ENCODE data around the gene UBE2V1. TPM values are rescaled to one million over a fixed set of nuclear protein-coding genes. Genes with fewer than 3 reads are reported as not detected.
"Not testable (repeated sequence)": the region's sequence is repeated elsewhere in the genome, so short reads cannot be mapped to it uniquely, and the experiment has no call there.

UBE2V1 gene
- total RNA-seq: 99.1 TPM
- polyA plus RNA-seq (ENCODE audit: insufficient read depth, low read depth, low replicate concordance): 105 TPM
- long read RNA-seq, donor 1, transcript UBE2V1-211 (3 exons, 566 nt): minor isoform, 6 of 45 reads
- long read RNA-seq, donor 1, transcript UBE2V1-203 (4 exons, 2,133 nt): major isoform, 35 of 45 reads
- long read RNA-seq, donor 1, partial matches to known transcripts: 0 of 45 reads
- long read RNA-seq, donor 1, other reads (novel, unspliced or antisense): 0 of 45 reads
- long read RNA-seq, donor 2, transcript UBE2V1-203 (4 exons, 2,133 nt): major isoform, 43 of 66 reads
- long read RNA-seq, donor 2, transcript UBE2V1-211 (3 exons, 566 nt): minor isoform, 9 of 66 reads
- long read RNA-seq, donor 2, transcript UBE2V1-205 (3 exons, 1,983 nt): minor isoform, 7 of 66 reads
- long read RNA-seq, donor 2, partial matches to known transcripts: 5 of 66 reads
- long read RNA-seq, donor 2, other reads (novel, unspliced or antisense): 0 of 66 reads
- long read RNA-seq, donor 3, transcript UBE2V1-211 (3 exons, 566 nt): minor isoform, 14 of 62 reads
- long read RNA-seq, donor 3, transcript UBE2V1-203 (4 exons, 2,133 nt): major isoform, 45 of 62 reads
- long read RNA-seq, donor 3, partial matches to known transcripts: 0 of 62 reads
- long read RNA-seq, donor 3, other reads (novel, unspliced or antisense): 0 of 62 reads
- long read RNA-seq, donor 4, transcript UBE2V1-203 (4 exons, 2,133 nt): major isoform, 50 of 60 reads
- long read RNA-seq, donor 4, transcript UBE2V1-205 (3 exons, 1,983 nt): minor isoform, 6 of 60 reads
- long read RNA-seq, donor 4, partial matches to known transcripts: 0 of 60 reads
- long read RNA-seq, donor 4, other reads (novel, unspliced or antisense): 0 of 60 reads
- long read RNA-seq, donor 5, transcript UBE2V1-203 (4 exons, 2,133 nt): major isoform, 7 of 11 reads
- long read RNA-seq, donor 5, partial matches to known transcripts: 0 of 11 reads
- long read RNA-seq, donor 5, other reads (novel, unspliced or antisense): 0 of 11 reads
- long read RNA-seq, donor 6, transcript UBE2V1-205 (3 exons, 1,983 nt): minor isoform, 5 of 78 reads
- long read RNA-seq, donor 6, transcript UBE2V1-203 (4 exons, 2,133 nt): major isoform, 38 of 78 reads
- long read RNA-seq, donor 6, partial matches to known transcripts: 32 of 78 reads
- long read RNA-seq, donor 6, other reads (novel, unspliced or antisense): 0 of 78 reads
- long read RNA-seq, donor 7, transcript UBE2V1-203 (4 exons, 2,133 nt): major isoform, 18 of 29 reads
- long read RNA-seq, donor 7, transcript UBE2V1-205 (3 exons, 1,983 nt): minor isoform, 5 of 29 reads
- long read RNA-seq, donor 7, partial matches to known transcripts: 2 of 29 reads
- long read RNA-seq, donor 7, other reads (novel, unspliced or antisense): 1 of 29 reads
- long read RNA-seq, donor 8, transcript UBE2V1-205 (3 exons, 1,983 nt): minor isoform, 5 of 106 reads
- long read RNA-seq, donor 8, transcript UBE2V1-211 (3 exons, 566 nt): minor isoform, 6 of 106 reads
- long read RNA-seq, donor 8, transcript UBE2V1-203 (4 exons, 2,133 nt): major isoform, 63 of 106 reads
- long read RNA-seq, donor 8, partial matches to known transcripts: 32 of 106 reads
- long read RNA-seq, donor 8, other reads (novel, unspliced or antisense): 0 of 106 reads
- long read RNA-seq, donor 9, transcript UBE2V1-203 (4 exons, 2,133 nt): major isoform, 21 of 30 reads
- long read RNA-seq, donor 9, transcript UBE2V1-211 (3 exons, 566 nt): minor isoform, 5 of 30 reads
- long read RNA-seq, donor 9, partial matches to known transcripts: 0 of 30 reads
- long read RNA-seq, donor 9, other reads (novel, unspliced or antisense): 0 of 30 reads
- long read RNA-seq, donor 10, transcript UBE2V1-211 (3 exons, 566 nt): minor isoform, 13 of 79 reads
- long read RNA-seq, donor 10, transcript UBE2V1-205 (3 exons, 1,983 nt): minor isoform, 8 of 79 reads
- long read RNA-seq, donor 10, transcript UBE2V1-203 (4 exons, 2,133 nt): major isoform, 49 of 79 reads
- long read RNA-seq, donor 10, partial matches to known transcripts: 9 of 79 reads
- long read RNA-seq, donor 10, other reads (novel, unspliced or antisense): 0 of 79 reads

DNA sequence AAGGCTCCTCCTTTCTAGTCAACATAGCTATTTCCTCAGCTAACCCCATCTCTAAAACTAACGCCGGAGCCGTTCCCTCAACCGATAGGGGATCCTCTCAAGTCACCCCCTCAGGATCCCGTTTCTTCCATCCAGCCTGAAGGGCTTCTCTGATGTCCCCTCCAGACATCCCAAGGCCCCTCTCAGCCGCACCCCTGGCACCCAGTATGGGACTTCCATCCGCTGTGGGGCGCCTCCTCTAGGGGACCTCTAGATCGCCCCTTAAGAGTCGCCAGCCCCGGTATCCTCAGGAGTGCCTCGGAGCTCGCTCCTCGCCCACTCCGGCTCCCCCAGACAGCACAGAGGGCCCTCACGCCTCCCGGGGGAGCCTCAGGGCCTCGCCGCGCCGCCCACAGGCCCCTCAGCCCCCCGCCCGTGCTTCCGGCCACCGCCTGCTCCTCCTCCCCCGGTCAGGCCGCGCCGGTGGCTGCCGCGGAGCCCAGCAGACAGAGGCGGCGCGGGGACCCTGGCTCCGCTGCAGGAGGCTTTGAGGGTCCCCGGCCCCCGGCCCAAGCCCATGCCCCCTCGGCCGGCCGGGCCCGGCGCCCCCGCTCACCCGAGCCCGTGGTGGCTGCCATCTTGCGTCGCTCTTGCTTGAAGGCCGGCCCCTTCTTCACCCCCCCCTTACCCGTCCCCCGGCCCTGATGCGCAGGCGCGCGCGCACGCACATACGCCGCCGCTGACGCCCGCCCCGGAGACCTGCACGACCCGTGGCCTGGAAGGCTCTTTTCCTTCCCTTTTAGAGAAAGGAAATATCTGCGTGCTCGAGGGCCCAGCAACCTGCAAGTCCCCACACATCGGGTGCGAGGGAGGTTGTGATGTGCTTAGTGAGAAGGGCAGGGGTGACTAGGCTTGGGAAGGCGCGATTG is at the start of gene UBE2V1:
Gene UBE2V1 (minus strand): TSS at position 639 of the 908 bp plus-strand sequence. CDS start 22 bp downstream, at position 617.
- H3K9ac ChIP-seq (ENCODE audit: low read length in 3 of 3): peak within 1 kb of the TSS; percentile 85 to 93 (median 86)
- no peaks in the 10 kb centered on the region for H3K36me3 ChIP-seq (ENCODE audit: control insufficient read depth in 2 of 3, insufficient read depth in 3 of 3, low read length in 3 of 3)
- peaks cover 2 to 43% (median 42%) of the 10 kb centered on the region in 3 donors for H3K4me1 ChIP-seq (ENCODE audit: control insufficient read depth in 2 of 3, insufficient read depth in 2 of 3, low read depth in 1 of 3, low read length in 3 of 3)
- peak within 1 kb of the TSS; percentile 95 to 97 for H3K27ac ChIP-seq (ENCODE audit: low read depth in 2 of 2, low read length in 2 of 2)
- H3K9me3 ChIP-seq (ENCODE audit: control insufficient read depth in 2 of 3, insufficient read depth in 1 of 3, low read length in 3 of 3): no peaks in the 10 kb centered on the region
- TF ChIP-seq, protein P1, sequence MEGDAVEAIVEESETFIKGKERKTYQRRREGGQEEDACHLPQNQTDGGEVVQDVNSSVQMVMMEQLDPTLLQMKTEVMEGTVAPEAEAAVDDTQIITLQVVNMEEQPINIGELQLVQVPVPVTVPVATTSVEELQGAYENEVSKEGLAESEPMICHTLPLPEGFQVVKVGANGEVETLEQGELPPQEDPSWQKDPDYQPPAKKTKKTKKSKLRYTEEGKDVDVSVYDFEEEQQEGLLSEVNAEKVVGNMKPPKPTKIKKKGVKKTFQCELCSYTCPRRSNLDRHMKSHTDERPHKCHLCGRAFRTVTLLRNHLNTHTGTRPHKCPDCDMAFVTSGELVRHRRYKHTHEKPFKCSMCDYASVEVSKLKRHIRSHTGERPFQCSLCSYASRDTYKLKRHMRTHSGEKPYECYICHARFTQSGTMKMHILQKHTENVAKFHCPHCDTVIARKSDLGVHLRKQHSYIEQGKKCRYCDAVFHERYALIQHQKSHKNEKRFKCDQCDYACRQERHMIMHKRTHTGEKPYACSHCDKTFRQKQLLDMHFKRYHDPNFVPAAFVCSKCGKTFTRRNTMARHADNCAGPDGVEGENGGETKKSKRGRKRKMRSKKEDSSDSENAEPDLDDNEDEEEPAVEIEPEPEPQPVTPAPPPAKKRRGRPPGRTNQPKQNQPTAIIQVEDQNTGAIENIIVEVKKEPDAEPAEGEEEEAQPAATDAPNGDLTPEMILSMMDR (IDR thresholded peaks at IDR 0.05; ENCODE audit: borderline replicate concordance, extremely low read depth, insufficient read depth): peak; percentile 14
- no peaks in the 10 kb centered on the region for H3K27me3 ChIP-seq (ENCODE audit: control insufficient read depth, insufficient read depth, low read length)
- H3K4me3 ChIP-seq (ENCODE audit: low read length in 3 of 3): peak within 1 kb of the TSS; percentile 78 to 91 (median 79)
- FAIRE-seq (no peak), DNase-seq (peak; percentile 93 to 96 (median 96))
- intact Hi-C loops (cut with DNase I): no loop called here

DNA sequence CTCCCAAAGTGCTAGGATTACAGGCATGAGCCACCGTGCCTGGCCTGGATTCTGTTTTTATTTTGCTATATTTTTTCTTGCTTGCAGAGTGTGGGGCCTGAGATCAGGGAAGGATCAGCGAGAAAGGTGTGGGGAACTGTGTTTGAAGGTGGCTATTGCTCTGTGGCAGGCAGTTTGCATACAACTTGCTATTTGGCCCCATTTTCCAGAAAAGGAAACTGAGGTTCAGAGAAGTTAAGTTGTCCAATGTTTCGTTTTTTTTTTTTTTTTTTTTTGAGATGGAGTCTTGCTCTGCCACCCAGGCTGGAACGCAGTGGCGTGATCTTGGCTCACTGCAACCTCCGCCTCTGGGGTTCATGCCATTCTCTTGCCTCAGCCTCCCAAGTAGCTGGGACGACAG is 48.5 kb upstream of the UBE2V1 start:
- FAIRE-seq; H3K9ac ChIP-seq (ENCODE audit: low read length in 3 of 3); H3K27ac ChIP-seq (ENCODE audit: low read depth in 2 of 2, low read length in 2 of 2); H3K27me3 ChIP-seq (ENCODE audit: control insufficient read depth, insufficient read depth, low read length); H3K36me3 ChIP-seq (ENCODE audit: control insufficient read depth in 2 of 3, insufficient read depth in 3 of 3, low read length in 3 of 3); H3K4me3 ChIP-seq (ENCODE audit: low read length in 3 of 3); intact Hi-C loops (cut with DNase I); H3K4me1 ChIP-seq (ENCODE audit: control insufficient read depth in 2 of 3, insufficient read depth in 2 of 3, low read depth in 1 of 3, low read length in 3 of 3); DNase-seq; H3K9me3 ChIP-seq (ENCODE audit: control insufficient read depth in 2 of 3, insufficient read depth in 1 of 3, low read length in 3 of 3): not testable (repeated sequence)

Measured in kidney (tissue), 22 donors.